K562 (cell line): ENCODE results near the gene PEAR1. TPM values are rescaled to one million over a fixed set of nuclear protein-coding genes. Genes with fewer than 3 reads are reported as not detected.

Experiments
- CUX1 ChIP-seq: fragments of 200-800 bp; sonication (Bioruptor generic); IDR thresholded peaks from 2 replicates; pipeline ENCODE4 v1.6.1; 2016; ENCODE audit warnings: missing genetic modification characterization, missing compliant biosample characterization
- FOXK1 ChIP-seq: sonication (generic); formaldehyde crosslinking; IDR thresholded peaks from 2 replicates; pipeline ENCODE4 v1.8.0; 2022; ENCODE audit warnings: missing genetic modification reagents, mild to moderate bottlenecking, borderline replicate concordance
- NR2C1 ChIP-seq, 2 experiments: fragments of 450-650 bp; IDR thresholded peaks; 2 replicates each; pipeline ENCODE4 v1.6.1; 2017; ENCODE audit warnings: mild to moderate bottlenecking in 2 of 2, antibody characterized with exemption in 1 of 2, inconsistent platforms in 1 of 2, missing compliant biosample characterization in 1 of 2, missing genetic modification characterization in 1 of 2
- ZNF121 ChIP-seq: sonication (generic); formaldehyde crosslinking; conservative IDR thresholded peaks from 2 replicates; pipeline ENCODE4 v1.8.0; 2022; ENCODE audit warnings: missing genetic modification reagents
- ZSCAN29 ChIP-seq: fragments of 450-650 bp; IDR thresholded peaks from 2 replicates; pipeline ENCODE4 v1.6.1; 2017
- polyA plus RNA-seq, 8 experiments: library from polyadenylated mRNA; depleted of rRNA in 4 of 8; stranded (reverse) in 5 of 8; unstranded in 3 of 8; fragments of >200 nt; fragmentation: Nextera tagmentation in 2 of 8; fragmentation: Illumina TruSeq in 1 of 8; extraction: Ambion mirVana in 2 of 8; extraction: Trizol in 1 of 8; gene quantifications; 2 replicates each; pipeline versions ENCODE4 v1.2.1 to v1.2.3, GENCODE V29; 2011 to 2014; ENCODE audit warnings: inconsistent platforms in 1 of 8, missing spikeins in 1 of 8
- total RNA-seq, 7 experiments: library from RNA; depleted of rRNA in 6 of 7; stranded (reverse); fragments of >200 nt in 6 of 7; fragmentation: Illumina TruSeq in 2 of 7; extraction: Trizol in 2 of 7; gene quantifications; 2 replicates each; pipeline versions ENCODE4 v1.2.1 to v1.2.3, GENCODE V29; 2011 to 2021; ENCODE audit warnings: low replicate concordance in 1 of 7
- TF ChIP-seq, protein P1 (sequence below): fragments of 250-450 bp; sonication (Bioruptor Pico); IDR thresholded peaks from 2 replicates; pipeline ENCODE4 v1.4.0; 2020; ENCODE audit warnings: mild to moderate bottlenecking, moderate library complexity

The PEAR1 gene
- total and polyA plus RNA-seq, 9 of the 15 experiments (the other 6 are each of a cell fraction or from before 2014, with no cell fraction given), result 0.87 to 13.9 (median 6.1) TPM

DNA sequence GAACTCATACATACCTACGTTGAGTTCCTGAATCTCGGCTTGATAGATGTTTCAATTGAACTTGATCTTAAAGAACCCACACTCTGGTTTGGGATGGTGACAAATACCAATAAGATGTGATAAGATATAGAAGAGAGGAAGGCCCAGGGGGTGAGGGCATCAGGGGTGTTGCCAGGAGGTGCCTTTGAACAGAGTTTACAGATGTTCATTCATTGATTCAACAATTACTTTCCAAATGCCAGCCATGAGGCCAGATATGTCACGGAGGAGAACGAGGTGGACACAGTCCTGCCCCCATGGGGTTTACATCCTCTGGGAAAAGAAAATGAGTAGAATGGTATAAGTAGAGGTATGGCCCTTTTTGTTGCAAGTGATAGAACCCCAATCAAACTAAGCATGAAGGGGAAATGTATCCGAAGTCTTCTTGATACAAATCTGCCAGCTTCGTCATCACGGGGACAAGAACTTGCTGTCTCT is 27.6 kb downstream of the PEAR1 start (continued):
- no peak for TF ChIP-seq CUX1 (CRISPR knock-in tag)
- no peak for TF ChIP-seq FOXK1 (CRISPR knock-in tag)
- TF ChIP-seq ZSCAN29, result no peak
- no peak for TF ChIP-seq NR2C1 (IDR thresholded peaks at IDR 0.05)
- no peak for TF ChIP-seq NR2C1 (tag; IDR thresholded peaks at IDR 0.05)
- no peak for TF ChIP-seq ZNF121
- TF ChIP-seq, protein P1, sequence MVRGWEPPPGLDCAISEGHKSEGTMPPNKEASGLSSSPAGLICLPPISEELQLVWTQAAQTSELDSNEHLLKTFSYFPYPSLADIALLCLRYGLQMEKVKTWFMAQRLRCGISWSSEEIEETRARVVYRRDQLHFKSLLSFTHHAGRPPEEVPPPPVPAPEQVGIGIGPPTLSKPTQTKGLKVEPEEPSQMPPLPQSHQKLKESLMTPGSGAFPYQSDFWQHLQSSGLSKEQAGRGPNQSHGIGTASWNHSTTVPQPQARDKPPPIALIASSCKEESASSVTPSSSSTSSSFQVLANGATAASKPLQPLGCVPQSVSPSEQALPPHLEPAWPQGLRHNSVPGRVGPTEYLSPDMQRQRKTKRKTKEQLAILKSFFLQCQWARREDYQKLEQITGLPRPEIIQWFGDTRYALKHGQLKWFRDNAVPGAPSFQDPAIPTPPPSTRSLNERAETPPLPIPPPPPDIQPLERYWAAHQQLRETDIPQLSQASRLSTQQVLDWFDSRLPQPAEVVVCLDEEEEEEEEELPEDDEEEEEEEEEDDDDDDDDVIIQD (CRISPR knock-in tag), result no peak
